ENCODE measurements around the gene MAK. TPM values are rescaled to one million over a fixed set of nuclear protein-coding genes. Genes with fewer than 3 reads are reported as not detected.

MAK gene
- total and polyA plus RNA-seq, 2 of the 13 experiments (the other 11 are each of a cell fraction or from before 2014, with no cell fraction given) = 0.04 TPM; not detected in 1

DNA sequence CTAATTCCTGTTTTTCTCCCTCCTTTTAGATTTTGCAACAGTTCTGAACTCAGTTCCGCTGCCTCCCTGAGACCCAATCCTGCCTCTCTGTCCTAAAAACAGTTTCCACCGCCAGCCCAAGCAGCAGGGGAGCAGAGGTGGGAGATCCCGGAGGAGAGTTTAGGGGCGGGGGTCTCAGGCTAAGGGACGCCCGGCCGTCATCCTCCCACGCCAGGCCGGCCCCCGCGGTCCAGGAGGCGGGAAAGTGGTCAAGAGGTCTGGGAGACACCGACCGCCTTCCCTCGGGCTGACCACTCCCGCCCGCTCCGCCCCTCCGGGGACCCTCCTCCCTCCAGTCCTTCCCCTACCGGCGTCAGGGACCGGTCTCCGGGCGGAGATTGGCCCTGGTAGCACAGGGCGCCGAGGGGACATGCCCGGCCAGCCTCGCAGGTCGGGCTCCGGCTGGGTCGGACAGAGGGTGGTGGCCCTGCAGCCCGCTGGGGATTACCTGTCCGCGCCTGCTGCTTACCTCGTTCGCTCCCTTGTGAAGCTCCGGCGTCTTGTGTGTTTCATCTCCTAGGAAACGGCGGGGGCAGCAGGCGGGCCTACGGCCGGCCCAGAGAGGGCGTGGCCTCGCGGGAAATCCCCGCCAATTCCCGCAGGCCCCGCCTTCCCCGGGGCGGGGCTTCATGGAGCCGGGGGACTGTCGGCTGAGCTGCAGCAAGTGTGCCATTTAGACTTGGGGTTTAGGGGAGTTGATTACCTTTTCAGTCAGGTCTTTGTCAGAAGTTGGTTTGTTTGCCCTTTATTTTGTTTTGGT lies at the start of gene MAK (continued):
- TF ChIP-seq, protein P1, sequence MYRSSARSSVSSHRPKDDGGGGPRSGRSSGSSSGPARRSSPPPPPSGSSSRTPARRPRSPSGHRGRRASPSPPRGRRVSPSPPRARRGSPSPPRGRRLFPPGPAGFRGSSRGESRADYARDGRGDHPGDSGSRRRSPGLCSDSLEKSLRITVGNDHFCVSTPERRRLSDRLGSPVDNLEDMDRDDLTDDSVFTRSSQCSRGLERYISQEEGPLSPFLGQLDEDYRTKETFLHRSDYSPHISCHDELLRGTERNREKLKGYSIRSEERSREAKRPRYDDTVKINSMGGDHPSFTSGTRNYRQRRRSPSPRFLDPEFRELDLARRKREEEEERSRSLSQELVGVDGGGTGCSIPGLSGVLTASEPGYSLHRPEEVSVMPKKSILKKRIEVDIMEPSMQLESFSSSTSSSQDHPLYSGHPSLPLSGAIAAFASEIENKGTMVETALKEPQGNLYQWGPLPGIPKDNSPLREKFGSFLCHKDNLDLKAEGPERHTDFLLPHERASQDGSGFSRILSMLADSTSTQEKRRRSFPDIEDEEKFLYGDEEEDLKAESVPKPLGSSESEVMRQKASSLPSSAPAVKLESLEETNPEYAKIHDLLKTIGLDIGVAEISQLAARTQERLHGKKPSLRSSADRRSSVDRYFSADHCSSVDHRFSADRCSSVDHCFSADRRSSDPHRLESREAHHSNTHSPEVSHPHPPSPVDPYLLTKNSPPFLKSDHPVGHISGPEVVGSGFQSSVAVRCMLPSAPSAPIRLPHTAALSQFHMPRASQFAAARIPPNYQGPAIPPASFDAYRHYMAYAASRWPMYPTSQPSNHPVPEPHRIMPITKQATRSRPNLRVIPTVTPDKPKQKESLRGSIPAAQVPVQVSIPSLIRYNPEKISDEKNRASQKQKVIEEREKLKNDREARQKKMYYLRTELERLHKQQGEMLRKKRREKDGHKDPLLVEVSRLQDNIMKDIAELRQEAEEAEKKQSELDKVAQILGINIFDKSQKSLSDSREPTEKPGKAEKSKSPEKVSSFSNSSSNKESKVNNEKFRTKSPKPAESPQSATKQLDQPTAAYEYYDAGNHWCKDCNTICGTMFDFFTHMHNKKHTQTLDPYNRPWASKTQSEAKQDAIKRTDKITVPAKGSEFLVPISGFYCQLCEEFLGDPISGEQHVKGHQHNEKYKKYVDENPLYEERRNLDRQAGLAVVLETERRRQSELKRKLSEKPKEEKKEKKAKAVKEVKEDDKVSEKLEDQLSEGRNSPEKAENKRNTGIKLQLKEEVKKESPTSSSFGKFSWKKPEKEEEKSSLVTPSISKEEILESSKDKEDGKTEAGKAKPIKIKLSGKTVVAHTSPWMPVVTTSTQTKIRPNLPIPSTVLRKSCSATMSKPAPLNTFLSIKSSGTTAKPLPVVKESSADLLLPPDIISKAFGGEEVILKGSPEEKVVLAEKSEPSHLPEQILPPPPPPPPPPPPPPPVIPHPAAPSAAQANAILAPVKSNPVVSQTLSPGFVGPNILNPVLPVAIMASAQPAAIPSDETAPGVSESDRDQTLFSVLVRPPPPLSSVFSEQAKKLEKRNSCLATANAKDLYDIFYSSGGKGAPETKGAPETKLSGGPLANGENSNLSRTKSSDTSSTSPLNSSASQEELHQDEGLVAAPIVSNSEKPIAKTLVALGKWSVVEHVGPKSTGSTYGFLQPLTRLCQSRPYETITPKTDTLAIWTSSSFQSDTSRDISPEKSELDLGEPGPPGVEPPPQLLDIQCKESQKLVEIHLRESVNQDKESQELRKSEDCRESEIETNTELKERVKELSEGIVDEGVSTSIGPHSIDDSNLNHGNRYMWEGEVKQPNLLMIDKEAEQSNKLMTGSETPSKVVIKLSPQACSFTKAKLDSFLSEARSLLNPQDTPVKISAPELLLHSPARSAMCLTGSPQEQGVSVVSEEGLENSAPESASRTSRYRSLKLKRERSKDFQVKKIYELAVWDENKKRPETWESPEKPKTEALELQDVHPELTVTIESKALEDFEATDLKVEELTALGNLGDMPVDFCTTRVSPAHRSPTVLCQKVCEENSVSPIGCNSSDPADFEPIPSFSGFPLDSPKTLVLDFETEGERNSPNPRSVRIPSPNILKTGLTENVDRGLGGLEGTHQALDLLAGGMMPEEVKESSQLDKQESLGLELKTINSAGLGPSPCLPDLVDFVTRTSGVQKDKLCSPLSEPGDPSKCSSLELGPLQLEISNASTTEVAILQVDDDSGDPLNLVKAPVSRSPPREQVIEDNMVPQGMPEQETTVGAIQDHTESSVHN (CRISPR knock-in tag; IDR thresholded peaks at IDR 0.05) = peak; percentile 51; the same call in 1 of the 2 replicates
